PC-9 (cell line): ENCODE data around the gene NRG4. TPM values are rescaled to one million over a fixed set of nuclear protein-coding genes. Genes with fewer than 3 reads are reported as not detected.

Experiments used
- Bru-seq: library from RNA; stranded (reverse); fragments of 400-500 nt; gene quantifications from one replicate; lab custom pipeline; 2021; lab: Mats Ljungman, UMichigan
- BruChase-seq, 2 experiments: library from RNA; stranded (reverse); fragments of 400-500 nt; gene quantifications; one replicate each; lab custom pipeline; 2021; lab: Mats Ljungman, UMichigan
- BruUV-seq: library from RNA; stranded (reverse); fragments of 400-500 nt; replicated peaks from 2 replicates; lab custom pipeline; 2021; lab: Mats Ljungman, UMichigan
- CTCF ChIA-PET: fragments of 300-600 bp; sonication (Branson Sonifier 250); formaldehyde crosslinking; loops from one replicate; lab custom pipeline; 2022; ENCODE audit warnings: antibody characterized with exemption; lab: Charles Lee
- POLR2A ChIA-PET: fragments of 300-600 bp; sonication (Branson Sonifier 250); formaldehyde crosslinking; loops from one replicate; lab custom pipeline; 2022; ENCODE audit warnings: antibody characterized with exemption; ENCODE audit not compliant: unreplicated experiment; lab: Charles Lee
- DNase-seq, 2 experiments: peaks; one replicate each; pipeline versions ENCODE4 v3.0.0 to v3.0.0-alpha.2; 2015 to 2022; ENCODE audit warnings: mixed read lengths in 1 of 2
- H2AFZ ChIP-seq: fragments of 200-600 bp; sonication (generic); 2 replicates; pipeline ENCODE4 v1.8.1; 2017; ENCODE audit warnings: antibody characterized with exemption
- H3F3A ChIP-seq: fragments of 200-600 bp; sonication (generic); 2 replicates; pipeline ENCODE4 v1.8.1; 2017; ENCODE audit warnings: antibody characterized with exemption, mild to moderate bottlenecking, low read depth; ENCODE audit not compliant: insufficient read depth
- H3K27ac ChIP-seq: fragments of 200-600 bp; sonication (generic); 2 replicates; pipeline ENCODE4 v1.6.1; 2016; ENCODE audit warnings: mixed run types
- H3K27me3 ChIP-seq: fragments of 200-600 bp; sonication (generic); 2 replicates; pipeline ENCODE4 v1.6.1; 2016; ENCODE audit warnings: low read depth, mixed run types; ENCODE audit not compliant: insufficient read depth
- H3K36me3 ChIP-seq: fragments of 200-600 bp; sonication (generic); 2 replicates; pipeline ENCODE4 v1.6.1; 2016; ENCODE audit warnings: low read depth, mixed run types
- H3K4me1 ChIP-seq: fragments of 200-600 bp; sonication (generic); replicated peaks from 2 replicates; pipeline ENCODE4 v1.6.1; 2016; ENCODE audit warnings: mixed run types; ENCODE audit not compliant: insufficient read depth
- H3K4me2 ChIP-seq: fragments of 200-600 bp; sonication (generic); 2 replicates; pipeline ENCODE4 v1.6.1; 2017; ENCODE audit warnings: mixed run types
- H3K4me3 ChIP-seq: fragments of 200-600 bp; sonication (generic); 2 replicates; pipeline ENCODE4 v1.6.1; 2016; ENCODE audit warnings: mixed run types
- H3K79me2 ChIP-seq: fragments of 200-600 bp; sonication (generic); 2 replicates; pipeline ENCODE4 v1.6.1; 2017; ENCODE audit warnings: low read depth, mixed run types
- H3K9me2 ChIP-seq: fragments of 200-600 bp; sonication (generic); 2 replicates; pipeline ENCODE4 v1.8.1; 2017; ENCODE audit warnings: mild to moderate bottlenecking; ENCODE audit not compliant: insufficient read depth
- H3K9me3 ChIP-seq: fragments of 200-600 bp; sonication (generic); 2 replicates; pipeline ENCODE4 v1.8.1; 2016; ENCODE audit warnings: low read depth; ENCODE audit not compliant: insufficient read depth
- H4K20me1 ChIP-seq: fragments of 200-600 bp; sonication (generic); 2 replicates; pipeline ENCODE4 v1.8.1; 2017; ENCODE audit not compliant: insufficient read depth
- EZH2 ChIP-seq: fragments of 200-600 bp; sonication (generic); IDR thresholded peaks from 2 replicates; pipeline ENCODE4 v1.8.0; 2017; ENCODE audit warnings: antibody characterized with exemption, low read depth
- intact Hi-C: fragments of 100-400 bp; cut with micrococcal nuclease; formaldehyde crosslinking; loops from one replicate; pipeline ENCODE4 v1.10.0; 2022; ENCODE audit not compliant: unreplicated experiment
- long read RNA-seq: library from polyadenylated mRNA; stranded (forward); transcript quantifications from one replicate; pipeline ENCODE4 v2.0.0, GENCODE V29; 2022
- total RNA-seq: library from RNA; stranded (reverse); gene quantifications from 2 replicates; pipeline ENCODE4 v1.2.3, GENCODE V29; 2021
- TF ChIP-seq, protein P1 (sequence below): fragments of 200-600 bp; sonication (generic); conservative IDR thresholded peaks from 2 replicates; pipeline ENCODE4 v1.6.1; 2017; ENCODE audit warnings: mixed run types, antibody characterized with exemption, mild to moderate bottlenecking, moderate library complexity

NRG4 gene, protein sequence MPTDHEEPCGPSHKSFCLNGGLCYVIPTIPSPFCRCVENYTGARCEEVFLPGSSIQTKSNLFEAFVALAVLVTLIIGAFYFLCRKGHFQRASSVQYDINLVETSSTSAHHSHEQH
- total RNA-seq: 5.2 and 11.3 TPM in 2 replicates
- Bru-seq, nascent RNA: percentile 62 among the genes with signal in this experiment
- percentile 45 among the genes with signal in this experiment for BruChase-seq, experiment 1, labeled RNA remaining after a 2-hour chase
- BruChase-seq, experiment 2, labeled RNA remaining after a 6-hour chase: percentile 45 among the genes with signal in this experiment
- long read RNA-seq, partial matches to known transcripts: 0 of 12 reads
- long read RNA-seq, other reads (novel, unspliced or antisense): 9 of 12 reads

DNA sequence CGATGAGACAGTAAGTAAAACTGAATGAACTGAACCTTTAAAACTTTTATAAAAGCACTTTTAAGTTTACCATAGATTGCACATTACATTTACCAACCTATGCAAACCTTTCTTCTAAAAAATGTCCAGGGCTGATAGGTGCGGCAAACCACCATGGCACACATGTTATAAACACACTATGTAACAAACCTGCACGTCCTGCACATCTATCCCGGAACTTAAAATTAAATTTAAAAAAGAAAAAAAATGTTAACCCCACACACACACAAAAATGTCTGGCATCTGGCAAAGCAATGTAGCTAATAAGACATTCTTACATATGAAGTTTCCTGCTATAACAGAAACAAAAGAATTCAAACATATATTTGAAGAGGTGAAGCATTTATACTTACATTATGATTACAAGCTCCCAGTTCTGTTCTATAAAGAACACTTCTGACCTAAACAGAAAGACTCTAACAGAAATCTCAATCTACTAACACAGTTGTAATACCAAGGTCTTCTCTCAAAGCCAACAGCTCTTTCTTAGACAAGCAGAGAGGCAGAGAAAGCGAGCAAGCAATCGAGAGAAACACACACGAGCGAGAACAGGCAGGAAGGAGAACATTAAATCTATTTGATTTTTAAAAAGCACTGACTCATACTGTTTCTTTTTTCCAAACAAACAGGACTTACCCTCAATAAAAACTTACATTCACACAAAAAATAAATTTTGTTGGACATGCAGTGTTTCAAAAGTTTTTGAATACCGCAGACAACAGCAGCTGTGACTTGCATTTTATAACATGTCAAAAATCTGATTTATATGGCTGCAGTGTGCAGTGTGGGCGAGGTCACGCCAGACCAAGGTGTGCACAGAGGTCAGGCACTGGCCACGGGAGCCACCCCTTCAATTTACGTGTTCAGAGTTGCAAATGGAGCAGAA is at the start of gene NRG4:
TSS of gene NRG4 (minus strand) at position 798 of the 925 bp plus-strand sequence. CDS start 1,194 bp downstream, outside the sequence.
- TF ChIP-seq EZH2: no peak
- TF ChIP-seq, protein P1, sequence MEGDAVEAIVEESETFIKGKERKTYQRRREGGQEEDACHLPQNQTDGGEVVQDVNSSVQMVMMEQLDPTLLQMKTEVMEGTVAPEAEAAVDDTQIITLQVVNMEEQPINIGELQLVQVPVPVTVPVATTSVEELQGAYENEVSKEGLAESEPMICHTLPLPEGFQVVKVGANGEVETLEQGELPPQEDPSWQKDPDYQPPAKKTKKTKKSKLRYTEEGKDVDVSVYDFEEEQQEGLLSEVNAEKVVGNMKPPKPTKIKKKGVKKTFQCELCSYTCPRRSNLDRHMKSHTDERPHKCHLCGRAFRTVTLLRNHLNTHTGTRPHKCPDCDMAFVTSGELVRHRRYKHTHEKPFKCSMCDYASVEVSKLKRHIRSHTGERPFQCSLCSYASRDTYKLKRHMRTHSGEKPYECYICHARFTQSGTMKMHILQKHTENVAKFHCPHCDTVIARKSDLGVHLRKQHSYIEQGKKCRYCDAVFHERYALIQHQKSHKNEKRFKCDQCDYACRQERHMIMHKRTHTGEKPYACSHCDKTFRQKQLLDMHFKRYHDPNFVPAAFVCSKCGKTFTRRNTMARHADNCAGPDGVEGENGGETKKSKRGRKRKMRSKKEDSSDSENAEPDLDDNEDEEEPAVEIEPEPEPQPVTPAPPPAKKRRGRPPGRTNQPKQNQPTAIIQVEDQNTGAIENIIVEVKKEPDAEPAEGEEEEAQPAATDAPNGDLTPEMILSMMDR: no peak
- Histone ChIP-seq H3K27ac (peak within 1 kb of the TSS; percentile 65), H3K4me2 (peak within 1 kb of the TSS; percentile 71), H3K9me2 (no peaks in the 10 kb centered on the region), H3K4me3 (peak within 1 kb of the TSS; percentile 43), H3K36me3 (no peaks in the 10 kb centered on the region), H2AFZ (peak within 1 kb of the TSS; percentile 75), H3K9me3 (no peaks in the 10 kb centered on the region), H3F3A (no peaks in the 10 kb centered on the region), H3K79me2 (no peaks in the 10 kb centered on the region), H3K4me1 (peaks cover 19% of the 10 kb centered on the region), H3K27me3 (no peaks in the 10 kb centered on the region), H4K20me1 (no peaks in the 10 kb centered on the region)
- ChIA-PET CTCF (interaction anchor here (0.6 to 1.4 kb wide), 2 partner anchors 127 to 326 kb away, joined by 3 to 6 read pairs; no protein-coding TSS in a partner anchor), POLR2A (interaction anchor here (0.7 kb wide), 1 partner anchor 11 kb away, joined by 9 read pairs; no protein-coding TSS in a partner anchor)
- intact Hi-C loops: no loop called here
- peak; percentile 36 to 57 for DNase-seq
- TSS peak; percentile 26 for BruUV-seq

DNA sequence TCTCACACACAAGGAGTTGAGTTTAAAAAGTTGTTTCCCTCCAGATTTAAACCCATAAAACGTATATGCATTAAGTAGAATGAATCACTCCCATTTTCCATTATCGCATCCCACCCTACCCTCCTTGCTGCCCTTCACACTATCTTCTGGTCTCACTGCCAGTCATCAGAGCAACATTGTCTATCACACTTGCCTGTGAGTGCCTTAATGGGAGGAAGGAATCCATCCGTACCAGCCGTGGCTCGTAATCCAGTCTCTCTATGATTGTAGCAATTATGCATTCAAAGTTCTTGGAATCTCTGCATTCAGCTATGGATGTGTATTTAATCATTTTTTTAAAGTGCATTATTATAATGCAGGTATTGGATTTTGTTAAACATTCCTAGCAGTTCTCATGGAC is 49.5 kb upstream of the NRG4 start:
- Histone ChIP-seq H3F3A (peaks cover 13% of the 10 kb centered on the region), H3K4me2 (no peak overlapping the region), H3K9me2 (no peaks in the 10 kb centered on the region), H3K79me2 (no peaks in the 10 kb centered on the region), H3K9me3 (no peaks in the 10 kb centered on the region), H3K27me3 (peaks cover 21% of the 10 kb centered on the region; the same call in 1 of the 2 replicates), H3K4me1 (peaks cover 12% of the 10 kb centered on the region), H3K27ac (no peak overlapping the region), H4K20me1 (no peaks in the 10 kb centered on the region), H3K36me3 (no peaks in the 10 kb centered on the region), H3K4me3 (no peak overlapping the region), H2AFZ (no peak overlapping the region)
- TF ChIP-seq, protein P1: no peak
- no peak for TF ChIP-seq EZH2
- ChIA-PET CTCF (no interaction called here), POLR2A (interaction anchor here (0.6 kb wide), 2 partner anchors 27 to 80 kb away, joined by 3 to 7 read pairs; no protein-coding TSS in a partner anchor)
- no peak for DNase-seq
- intact Hi-C loops: no loop called here
- BruUV-seq: no TSS peak
